Measurements from ENCODE around the gene PPEF1.
"Not testable (repeated sequence)": the region's sequence is repeated elsewhere in the genome, so short reads cannot be mapped to it uniquely, and the experiment has no call there.

The PPEF1 gene

GRCh38 chrX:18725310-18725943, 18.0 kb downstream of the PPEF1 start:
- in situ Hi-C loops (cut with HindIII; ENCODE audit: low pct_ligation_motif_present, low sequenced_read_pairs): no loop called here

GRCh38 chrX:18733287-18733686, 25.8 kb downstream of the PPEF1 start:
- H3K36me3 ChIP-seq (replicated peaks): no peaks in the 10 kb centered on the region
- no peaks in the 10 kb centered on the region for H3K27me3 ChIP-seq (replicated peaks)
- DNase-seq: no peak
- no peak overlapping the region for H3K27ac ChIP-seq
- TF ChIP-seq, protein P1, sequence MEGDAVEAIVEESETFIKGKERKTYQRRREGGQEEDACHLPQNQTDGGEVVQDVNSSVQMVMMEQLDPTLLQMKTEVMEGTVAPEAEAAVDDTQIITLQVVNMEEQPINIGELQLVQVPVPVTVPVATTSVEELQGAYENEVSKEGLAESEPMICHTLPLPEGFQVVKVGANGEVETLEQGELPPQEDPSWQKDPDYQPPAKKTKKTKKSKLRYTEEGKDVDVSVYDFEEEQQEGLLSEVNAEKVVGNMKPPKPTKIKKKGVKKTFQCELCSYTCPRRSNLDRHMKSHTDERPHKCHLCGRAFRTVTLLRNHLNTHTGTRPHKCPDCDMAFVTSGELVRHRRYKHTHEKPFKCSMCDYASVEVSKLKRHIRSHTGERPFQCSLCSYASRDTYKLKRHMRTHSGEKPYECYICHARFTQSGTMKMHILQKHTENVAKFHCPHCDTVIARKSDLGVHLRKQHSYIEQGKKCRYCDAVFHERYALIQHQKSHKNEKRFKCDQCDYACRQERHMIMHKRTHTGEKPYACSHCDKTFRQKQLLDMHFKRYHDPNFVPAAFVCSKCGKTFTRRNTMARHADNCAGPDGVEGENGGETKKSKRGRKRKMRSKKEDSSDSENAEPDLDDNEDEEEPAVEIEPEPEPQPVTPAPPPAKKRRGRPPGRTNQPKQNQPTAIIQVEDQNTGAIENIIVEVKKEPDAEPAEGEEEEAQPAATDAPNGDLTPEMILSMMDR (IDR thresholded peaks at IDR 0.05; ENCODE audit: low read depth, low read length, missing control alignments): no peak
- H3K4me3 ChIP-seq (ENCODE audit: low read depth, low read length): no peak overlapping the region
- in situ Hi-C loops (cut with HindIII; ENCODE audit: low pct_ligation_motif_present, low sequenced_read_pairs): no loop called here

More at GRCh38 chrX:18725310-18725943, 18.0 kb downstream of the PPEF1 start:
- no peak overlapping the region for H3K27ac ChIP-seq
- no peak overlapping the region for H3K4me3 ChIP-seq (ENCODE audit: low read depth, low read length)
- no peaks in the 10 kb centered on the region for H3K36me3 ChIP-seq (replicated peaks)
- H3K27me3 ChIP-seq (replicated peaks): no peaks in the 10 kb centered on the region
- TF ChIP-seq, protein P1 (IDR thresholded peaks at IDR 0.05; ENCODE audit: low read depth, low read length, missing control alignments): no peak
- no peak for DNase-seq

- DNase-seq; H3K4me3 ChIP-seq (ENCODE audit: low read depth, low read length); in situ Hi-C loops (cut with HindIII; ENCODE audit: low pct_ligation_motif_present, low sequenced_read_pairs); H3K27me3 ChIP-seq (replicated peaks); H3K27ac ChIP-seq; H3K36me3 ChIP-seq (replicated peaks): not testable (repeated sequence)
Observed at GRCh38 chrX:18739609-18740008, 32.2 kb downstream of the PPEF1 start.

GRCh38 chrX:18748499-18748898, 41.1 kb downstream of the PPEF1 start:
- no peak for DNase-seq
- in situ Hi-C loops (cut with HindIII; ENCODE audit: low pct_ligation_motif_present, low sequenced_read_pairs): no loop called here

DNA sequence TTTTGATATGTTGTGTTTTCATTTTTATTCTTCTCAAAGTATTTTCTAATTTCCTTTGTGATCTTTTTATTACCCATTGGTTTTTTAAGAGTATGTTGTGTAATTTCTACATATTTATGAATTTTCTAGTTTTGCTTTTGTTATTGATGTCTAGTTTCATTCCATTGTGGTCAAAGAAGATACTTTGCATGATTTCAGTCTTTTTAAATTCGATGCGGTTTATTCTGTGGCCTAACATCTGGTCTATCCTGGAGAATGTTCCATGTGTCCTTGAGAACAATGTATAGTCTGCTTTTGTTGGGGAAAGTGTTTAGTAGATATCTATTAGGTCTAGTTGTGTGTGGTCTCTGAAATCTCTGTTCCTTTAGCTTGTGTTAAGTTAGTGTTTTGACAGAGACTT, 46.2 kb downstream of the PPEF1 start:
- TF ChIP-seq, protein P1 (IDR thresholded peaks at IDR 0.05; ENCODE audit: low read depth, low read length, missing control alignments): no peak
- Histone ChIP-seq H3K4me3 (ENCODE audit: low read depth, low read length) (no peak overlapping the region), H3K27ac (no peak overlapping the region), H3K36me3 (replicated peaks) (no peaks in the 10 kb centered on the region), H3K27me3 (replicated peaks) (no peaks in the 10 kb centered on the region)
- in situ Hi-C loops (cut with HindIII; ENCODE audit: low pct_ligation_motif_present, low sequenced_read_pairs): no loop called here
- DNase-seq: no peak

More at GRCh38 chrX:18748499-18748898, 41.1 kb downstream of the PPEF1 start:
- TF ChIP-seq, protein P1 (IDR thresholded peaks at IDR 0.05; ENCODE audit: low read depth, low read length, missing control alignments): no peak
- no peak overlapping the region for H3K27ac ChIP-seq
- H3K36me3 ChIP-seq (replicated peaks): no peaks in the 10 kb centered on the region
- H3K27me3 ChIP-seq (replicated peaks): no peaks in the 10 kb centered on the region
- no peak overlapping the region for H3K4me3 ChIP-seq (ENCODE audit: low read depth, low read length)

DNA sequence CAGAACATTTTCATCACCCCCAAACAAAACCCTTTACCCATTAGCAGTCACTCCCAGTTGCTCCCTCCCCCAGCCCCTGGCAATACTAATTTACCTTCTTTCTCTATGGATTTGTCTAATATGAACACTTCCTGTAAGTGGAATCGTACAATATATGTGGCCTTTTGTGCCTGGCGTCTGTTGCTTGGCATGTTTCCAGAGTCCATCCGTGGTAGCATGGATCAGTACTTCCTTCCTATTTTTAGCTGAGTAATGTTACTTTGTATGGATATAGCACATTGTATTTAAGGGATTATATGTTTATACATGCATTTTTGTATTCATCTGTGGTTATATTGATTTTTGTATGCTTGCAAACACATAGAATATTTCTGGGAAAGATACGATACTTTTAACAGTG, 48.2 kb downstream of the PPEF1 start:
- no peak for DNase-seq
- no peak overlapping the region for H3K27ac ChIP-seq
- H3K36me3 ChIP-seq (replicated peaks): no peaks in the 10 kb centered on the region
- in situ Hi-C loops (cut with HindIII; ENCODE audit: low pct_ligation_motif_present, low sequenced_read_pairs): no loop called here
- H3K27me3 ChIP-seq (replicated peaks): no peaks in the 10 kb centered on the region
- TF ChIP-seq, protein P1 (IDR thresholded peaks at IDR 0.05; ENCODE audit: low read depth, low read length, missing control alignments): no peak
- H3K4me3 ChIP-seq (ENCODE audit: low read depth, low read length): no peak overlapping the region

Data from brain microvascular endothelial cell (primary cell).